Measurements from ENCODE around the gene MYH6. TPM values are rescaled to one million over a fixed set of nuclear protein-coding genes. Genes with fewer than 3 reads are reported as not detected.

MYH6 gene
- total and polyA plus RNA-seq, 2 of the 13 experiments (the other 11 are each of a cell fraction or from before 2014, with no cell fraction given) = 0.01 TPM; not detected in 1

GRCh38 chr14:23435543-23436326, 27.7 kb upstream of the MYH6 start, which contains the start of gene MYH7 (continued):
- TF ChIP-seq E2F1 (CRISPR knock-in tag; IDR thresholded peaks at IDR 0.05) (no peak), ZNF773 (CRISPR knock-in tag; IDR thresholded peaks at IDR 0.05; ENCODE audit: borderline replicate concordance) (no peak), HNF1B (CRISPR knock-in tag; IDR thresholded peaks at IDR 0.05) (peak; percentile 78), ZUFSP (CRISPR knock-in tag; IDR thresholded peaks at IDR 0.05; ENCODE audit: borderline replicate concordance) (no peak), BHLHE40 (IDR thresholded peaks at IDR 0.05; ENCODE audit: low read length) (no peak), PITX1 (CRISPR knock-in tag; IDR thresholded peaks at IDR 0.05) (peak; percentile 62; the same call in 1 of the 2 replicates), ZSCAN30 (CRISPR knock-in tag; IDR thresholded peaks at IDR 0.05) (no peak), ZNF878 (CRISPR knock-in tag; IDR thresholded peaks at IDR 0.05) (no peak), GATA4 (IDR thresholded peaks at IDR 0.05; ENCODE audit: borderline replicate concordance, low read depth) (0 out of 2 replicates have a peak, but pooled peaks have one; percentile 24)
